ENCODE measurements around the gene FBXW9.

GRCh38 chr19:12727745-12728433 is 31.5 kb upstream of the FBXW9 start:
- no peak for TF ChIP-seq CTCF (IDR thresholded peaks at IDR 0.05; ENCODE audit: borderline replicate concordance, extremely low read depth, low read length, poor library complexity, severe bottlenecking)
- no peak for TF ChIP-seq EZH2 (IDR thresholded peaks at IDR 0.05; ENCODE audit: borderline replicate concordance, low read depth, low read length, severe bottlenecking)
